Activated T-cell treated with anti-CD3 and anti-CD28 coated beads for 1 hour (primary cell): ENCODE results near the gene ZNF444.
A peak's percentile ranks its signal among the peaks of the same experiment; 100 is the strongest.
"Not testable (repeated sequence)": the region's sequence is repeated elsewhere in the genome, so short reads cannot be mapped to it uniquely, and the experiment has no call there.

ENCODE experiments used
- DNase-seq: peaks from one replicate; pipeline ENCODE4 v3.0.0-alpha.2; 2020; ENCODE audit warnings: low read depth

The ZNF444 gene

GRCh38 chr19:56140583-56141416, at the start of gene ZNF444:
ZNF444 (plus strand) TSS chr19:56141287; CDS start chr19:56146912, 5,625 bp downstream.
- DNase-seq: peak; percentile 98

- DNase-seq: no peak
Observed at GRCh38 chr19:56091751-56092546, 49.1 kb upstream of the ZNF444 start.

- no peak for DNase-seq
Observed at GRCh38 chr19:56092685-56093631, 48.1 kb upstream of the ZNF444 start.

GRCh38 chr19:56094449-56094848, 46.6 kb upstream of the ZNF444 start:
- no peak for DNase-seq

- DNase-seq: no peak
Observed at GRCh38 chr19:56096665-56097064, 44.4 kb upstream of the ZNF444 start.

- no peak for DNase-seq
Observed at GRCh38 chr19:56097306-56097705, 43.8 kb upstream of the ZNF444 start.

- DNase-seq: no peak
Observed at GRCh38 chr19:56097776-56098175, 43.3 kb upstream of the ZNF444 start.

GRCh38 chr19:56098237-56098636, 42.9 kb upstream of the ZNF444 start:
- not testable (repeated sequence) for DNase-seq

GRCh38 chr19:56098731-56099568, 42.1 kb upstream of the ZNF444 start:
- no peak for DNase-seq

GRCh38 chr19:56099638-56100539, 41.2 kb upstream of the ZNF444 start:
- DNase-seq: no peak

GRCh38 chr19:56101095-56101494, 40.0 kb upstream of the ZNF444 start:
- no peak for DNase-seq

- DNase-seq: no peak
Observed at GRCh38 chr19:56101746-56102535, 39.1 kb upstream of the ZNF444 start.

GRCh38 chr19:56103027-56103614, 38.0 kb upstream of the ZNF444 start:
- DNase-seq: no peak

- DNase-seq: no peak
Observed at GRCh38 chr19:56104423-56104822, 36.7 kb upstream of the ZNF444 start.

GRCh38 chr19:56105090-56105701, 35.9 kb upstream of the ZNF444 start:
- peak; percentile 43 for DNase-seq

GRCh38 chr19:56105831-56106396, 35.2 kb upstream of the ZNF444 start:
- not testable (repeated sequence) for DNase-seq

GRCh38 chr19:56106397-56106849, 34.7 kb upstream of the ZNF444 start:
- DNase-seq: no peak

GRCh38 chr19:56106993-56107392, 34.1 kb upstream of the ZNF444 start:
- no peak for DNase-seq
